HUES6 (cell line): ENCODE measurements around the gene STYXL2.

Experiments
- H3K27ac ChIP-seq: 2 replicates; pipeline ENCODE4 v1.7.0; 2013; ENCODE audit warnings: low read depth, mild to moderate bottlenecking, low read length, inconsistent platforms
- H3K27me3 ChIP-seq: 2 replicates; pipeline ENCODE4 v1.6.1; 2013; ENCODE audit warnings: low read length; ENCODE audit not compliant: control insufficient read depth, insufficient read depth
- H3K36me3 ChIP-seq: 2 replicates; pipeline ENCODE4 v1.6.1; 2013; ENCODE audit warnings: low read length; ENCODE audit not compliant: control insufficient read depth, insufficient read depth
- H3K4me1 ChIP-seq: 2 replicates; pipeline ENCODE4 v1.6.1; 2013; ENCODE audit warnings: low read length; ENCODE audit not compliant: control insufficient read depth, insufficient read depth
- H3K4me3 ChIP-seq: 2 replicates; pipeline ENCODE4 v1.5.1; 2013; ENCODE audit warnings: low read depth, low read length
- H3K9ac ChIP-seq: one replicate; pipeline ENCODE4 v1.6.1; 2013; ENCODE audit warnings: mild to moderate bottlenecking, low read length
- H3K9me3 ChIP-seq: 2 replicates; pipeline ENCODE4 v1.6.1; 2013; ENCODE audit warnings: low read depth, low read length; ENCODE audit not compliant: control insufficient read depth, insufficient read depth

The STYXL2 gene

GRCh38 chr1:167082511-167083027 is 11.3 kb upstream of the STYXL2 start:
- Histone ChIP-seq H3K27ac (no peak overlapping the region), H3K36me3 (no peaks in the 10 kb centered on the region), H3K4me1 (peaks cover 13% of the 10 kb centered on the region; the same call in 1 of the 2 replicates), H3K4me3 (no peak overlapping the region), H3K27me3 (no peaks in the 10 kb centered on the region), H3K9me3 (peaks cover 3% of the 10 kb centered on the region; the same call in 1 of the 2 replicates), H3K9ac (no peak overlapping the region)

DNA sequence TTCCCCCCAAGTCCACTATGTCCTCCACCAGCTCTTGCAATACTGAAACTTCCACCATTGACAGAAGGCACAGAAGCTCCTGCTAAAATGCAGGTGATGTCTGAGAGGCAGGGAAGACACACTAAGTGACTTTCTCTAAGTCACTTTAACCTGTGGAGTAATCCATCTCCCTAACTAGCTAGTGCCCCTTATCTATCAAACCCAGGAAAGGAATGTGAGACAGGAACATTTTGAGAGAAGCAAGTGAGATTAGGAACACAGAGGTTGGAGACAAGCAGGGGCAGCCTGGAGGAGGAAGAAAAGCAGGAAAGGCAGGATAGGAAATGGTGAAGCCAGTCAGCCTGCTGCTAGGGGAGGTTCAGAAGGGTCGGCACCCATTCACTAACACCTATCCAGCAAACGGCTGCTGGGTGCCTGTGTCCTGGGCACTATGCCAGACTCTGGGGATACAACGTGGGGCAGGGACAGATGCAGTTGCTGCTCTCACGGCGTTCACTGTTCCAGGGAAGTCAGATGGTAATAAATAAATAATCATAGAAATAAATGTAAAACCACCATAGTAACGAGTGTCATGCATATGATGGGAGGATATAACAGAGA is 10.7 kb upstream of the STYXL2 start:
- H3K9ac ChIP-seq = no peak overlapping the region
- no peaks in the 10 kb centered on the region for H3K36me3 ChIP-seq
- H3K27ac ChIP-seq = no peak overlapping the region
- H3K4me1 ChIP-seq = peaks cover 13% of the 10 kb centered on the region; the same call in 1 of the 2 replicates
- no peak overlapping the region for H3K4me3 ChIP-seq
- H3K9me3 ChIP-seq = peaks cover 3% of the 10 kb centered on the region; the same call in 1 of the 2 replicates
- H3K27me3 ChIP-seq = no peaks in the 10 kb centered on the region

DNA sequence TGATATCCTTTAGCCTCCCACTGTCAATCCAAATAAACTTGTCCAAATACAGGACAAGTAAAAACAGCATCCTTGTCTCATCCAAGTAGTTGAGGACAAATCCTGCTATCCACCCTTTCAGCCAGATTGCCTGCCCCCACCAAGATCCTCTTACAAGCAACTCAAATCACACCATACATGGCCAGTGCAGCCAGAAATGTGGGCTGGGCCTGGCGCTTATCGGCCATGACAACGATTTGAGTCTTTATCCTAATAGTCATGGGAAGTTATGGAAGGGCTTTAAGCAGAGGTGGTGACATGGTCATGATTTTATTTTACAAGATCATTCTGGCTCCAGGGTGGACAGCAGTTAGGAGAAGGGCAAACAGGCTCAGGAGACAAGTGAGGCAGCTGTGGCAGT is 10.0 kb upstream of the STYXL2 start:
- H3K27ac ChIP-seq = no peak overlapping the region
- H3K4me3 ChIP-seq = no peak overlapping the region
- H3K9ac ChIP-seq = no peak overlapping the region
- no peaks in the 10 kb centered on the region for H3K27me3 ChIP-seq
- H3K4me1 ChIP-seq = peaks cover 13% of the 10 kb centered on the region; the same call in 1 of the 2 replicates
- no peaks in the 10 kb centered on the region for H3K36me3 ChIP-seq
- H3K9me3 ChIP-seq = peaks cover 3% of the 10 kb centered on the region; the same call in 1 of the 2 replicates

DNA sequence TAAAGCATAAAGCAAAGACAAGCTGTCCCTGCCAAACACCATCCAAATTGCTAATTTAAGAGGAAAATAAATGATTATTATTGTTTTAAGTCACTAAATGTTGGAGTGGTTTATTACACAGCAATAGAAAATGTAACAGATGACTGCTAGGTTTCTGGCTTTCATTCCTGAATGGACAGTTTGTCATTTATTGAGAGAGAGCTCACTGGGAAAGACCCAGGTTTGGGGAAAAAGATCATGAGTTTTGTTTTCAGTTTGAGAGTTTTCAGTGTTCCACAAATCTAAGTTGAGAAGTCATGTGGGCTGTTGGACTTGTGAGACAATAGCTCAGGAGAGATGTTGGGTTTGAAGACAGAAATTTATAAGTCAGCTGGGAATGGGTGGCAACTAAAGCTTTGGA is 9.1 kb upstream of the STYXL2 start:
- no peak overlapping the region for H3K27ac ChIP-seq
- no peaks in the 10 kb centered on the region for H3K36me3 ChIP-seq
- peaks cover 3% of the 10 kb centered on the region; the same call in 1 of the 2 replicates for H3K9me3 ChIP-seq
- peaks cover 13% of the 10 kb centered on the region; the same call in 1 of the 2 replicates for H3K4me1 ChIP-seq
- H3K4me3 ChIP-seq = no peak overlapping the region
- no peaks in the 10 kb centered on the region for H3K27me3 ChIP-seq
- no peak overlapping the region for H3K9ac ChIP-seq

DNA sequence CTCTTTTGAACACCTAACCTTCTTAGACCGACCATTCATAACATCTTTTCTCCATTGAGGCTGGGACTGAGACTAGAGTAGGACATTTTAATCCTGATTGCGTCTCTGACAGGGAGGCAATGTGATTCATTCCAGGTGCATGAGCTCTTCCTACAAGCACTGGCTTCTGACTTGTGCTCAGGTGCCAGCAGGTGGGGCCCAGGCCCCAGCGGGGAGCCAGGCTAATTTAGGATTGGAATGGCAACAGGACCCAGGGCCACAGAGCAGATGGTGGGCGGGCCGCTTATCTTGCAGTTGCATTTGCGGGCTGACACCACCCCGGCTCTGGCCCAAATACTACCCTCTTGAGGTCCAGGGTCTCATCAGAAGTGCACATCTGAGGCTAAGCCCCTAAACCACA is 7.8 kb upstream of the STYXL2 start:
- Histone ChIP-seq H3K36me3 (no peaks in the 10 kb centered on the region), H3K4me3 (no peak overlapping the region), H3K27me3 (no peaks in the 10 kb centered on the region), H3K9ac (no peak overlapping the region), H3K9me3 (peaks cover 3% of the 10 kb centered on the region; the same call in 1 of the 2 replicates), H3K27ac (no peak overlapping the region), H3K4me1 (peaks cover 13% of the 10 kb centered on the region; the same call in 1 of the 2 replicates)

DNA sequence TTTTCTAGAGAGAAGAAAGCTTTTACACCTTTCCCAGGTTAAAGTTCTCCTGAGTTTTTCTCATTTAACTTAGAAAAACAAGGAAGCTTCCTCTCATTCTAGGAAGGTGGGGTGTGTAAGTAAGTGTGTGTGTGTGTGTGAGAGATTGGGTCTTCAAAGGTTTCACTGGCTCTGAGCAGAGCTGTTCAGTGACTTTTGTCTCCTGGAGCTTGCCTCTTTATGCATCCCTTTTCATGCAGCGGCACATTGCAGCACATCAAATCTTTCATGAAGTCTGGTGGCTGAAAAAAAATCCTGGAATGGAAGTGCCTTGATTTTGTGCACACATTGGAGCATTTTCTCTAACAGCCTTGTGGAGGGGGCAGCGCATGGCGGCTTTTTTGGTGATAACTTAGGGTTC is 7.1 kb upstream of the STYXL2 start:
- H3K4me3 ChIP-seq = no peak overlapping the region
- no peaks in the 10 kb centered on the region for H3K36me3 ChIP-seq
- H3K9ac ChIP-seq = no peak overlapping the region
- H3K27ac ChIP-seq = no peak overlapping the region
- H3K4me1 ChIP-seq = peaks cover 13% of the 10 kb centered on the region; the same call in 1 of the 2 replicates
- no peaks in the 10 kb centered on the region for H3K27me3 ChIP-seq
- peaks cover 3% of the 10 kb centered on the region; the same call in 1 of the 2 replicates for H3K9me3 ChIP-seq

- Histone ChIP-seq H3K36me3 (no peaks in the 10 kb centered on the region), H3K4me3 (no peak overlapping the region), H3K9ac (no peak overlapping the region), H3K27ac (no peak overlapping the region), H3K4me1 (peaks cover 7% of the 10 kb centered on the region; the same call in 1 of the 2 replicates), H3K27me3 (no peaks in the 10 kb centered on the region), H3K9me3 (peaks cover 3% of the 10 kb centered on the region; the same call in 1 of the 2 replicates)
These were observed 5.0 kb upstream of the STYXL2 start for GRCh38 chr1:167088746-167089417.

- H3K36me3 ChIP-seq = no peaks in the 10 kb centered on the region
- H3K27ac ChIP-seq = no peak overlapping the region
- H3K9ac ChIP-seq = no peak overlapping the region
- H3K9me3 ChIP-seq = peaks cover 3% of the 10 kb centered on the region; the same call in 1 of the 2 replicates
- H3K27me3 ChIP-seq = no peaks in the 10 kb centered on the region
- H3K4me3 ChIP-seq = no peak overlapping the region
- peaks cover 13% of the 10 kb centered on the region for H3K4me1 ChIP-seq
These were observed 3.9 kb upstream of the STYXL2 start for GRCh38 chr1:167089939-167090313.

DNA sequence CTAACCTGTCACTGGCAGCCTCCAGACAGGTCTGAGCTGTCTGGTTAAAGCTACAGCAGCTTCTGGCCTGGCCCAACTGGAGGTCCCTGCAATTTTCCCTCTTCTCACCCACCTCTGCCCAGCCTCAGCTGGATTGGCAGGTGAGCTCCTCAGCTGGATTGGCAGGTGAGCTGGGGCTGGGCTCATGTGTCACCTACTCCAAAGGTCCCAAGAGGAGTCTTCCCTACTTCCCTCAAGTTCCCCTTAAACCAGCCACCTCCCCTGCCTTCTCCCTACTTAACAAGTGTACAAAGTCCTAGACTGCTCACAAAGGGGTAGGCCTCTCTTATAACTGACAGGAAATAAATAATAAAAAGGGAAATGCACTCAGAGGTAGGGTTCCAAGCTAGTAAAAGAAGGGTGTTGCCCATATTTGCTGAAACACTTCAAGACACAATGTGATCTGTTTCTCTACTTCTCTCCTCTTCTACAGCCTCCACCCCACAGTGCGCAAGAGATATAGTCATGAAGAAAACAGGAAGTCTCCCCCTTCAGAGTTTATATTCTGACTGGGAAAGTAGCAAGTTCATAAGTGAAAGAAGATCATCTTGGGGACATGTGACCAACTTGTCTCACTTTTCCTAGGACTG is 3.4 kb upstream of the STYXL2 start, which contains the start of gene GPA33:
Gene GPA33 (minus strand): TSS at position 64 of the 629 bp plus-strand sequence. CDS start 90 bp downstream, outside the sequence.
- Histone ChIP-seq H3K4me3 (no peak within 1 kb of the TSS), H3K9me3 (peaks cover 2% of the 10 kb centered on the region; the same call in 1 of the 2 replicates), H3K27ac (no peak within 1 kb of the TSS), H3K27me3 (no peaks in the 10 kb centered on the region), H3K4me1 (peaks cover 13% of the 10 kb centered on the region), H3K36me3 (no peaks in the 10 kb centered on the region), H3K9ac (no peak within 1 kb of the TSS)

DNA sequence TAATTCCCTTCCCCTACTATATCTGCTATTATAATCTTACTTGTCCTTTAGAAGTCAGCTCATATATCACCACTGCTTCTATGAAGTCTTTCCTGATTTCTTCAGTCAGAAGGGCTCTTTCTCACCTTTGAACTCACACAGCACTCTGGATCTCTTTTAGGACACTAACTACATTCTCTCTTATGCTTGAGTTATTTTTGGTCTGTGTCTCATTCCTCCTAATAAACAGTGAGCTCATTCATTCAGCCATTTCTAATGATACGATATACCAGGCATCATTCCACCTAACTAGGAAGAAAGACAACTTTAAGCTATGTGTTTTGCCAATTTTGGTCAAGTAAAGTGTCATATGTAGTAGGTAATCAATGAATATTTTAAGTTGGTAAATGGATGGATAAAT is 1.2 kb upstream of the STYXL2 start:
- no peak overlapping the region for H3K4me3 ChIP-seq
- H3K9ac ChIP-seq = no peak overlapping the region
- no peaks in the 10 kb centered on the region for H3K27me3 ChIP-seq
- no peaks in the 10 kb centered on the region for H3K9me3 ChIP-seq
- peaks cover 8% of the 10 kb centered on the region for H3K4me1 ChIP-seq
- no peak overlapping the region for H3K27ac ChIP-seq
- H3K36me3 ChIP-seq = no peaks in the 10 kb centered on the region

GRCh38 chr1:167094690-167095089 is 815 bp downstream of the STYXL2 start:
- no peaks in the 10 kb centered on the region; the same call in 1 of the 2 replicates for H3K9me3 ChIP-seq
- no peaks in the 10 kb centered on the region for H3K36me3 ChIP-seq
- no peak overlapping the region for H3K4me3 ChIP-seq
- no peaks in the 10 kb centered on the region for H3K27me3 ChIP-seq
- H3K27ac ChIP-seq = no peak overlapping the region
- H3K4me1 ChIP-seq = peaks cover 8% of the 10 kb centered on the region
- H3K9ac ChIP-seq = no peak overlapping the region
